ENCODE measurements around the gene TBCK.

GRCh38 chr4:106149026-106149425 is 167.0 kb downstream of the TBCK start:
- no peak for TF ChIP-seq POLR2A (IDR thresholded peaks at IDR 0.05; ENCODE audit: low read depth, low read length)
- no peak for TF ChIP-seq TAF1 (IDR thresholded peaks at IDR 0.05; ENCODE audit: low read depth, low read length)
- no peak for TF ChIP-seq SPI1 (IDR thresholded peaks at IDR 0.05; ENCODE audit: low read depth, low read length)
- no peak for TF ChIP-seq POLR2AphosphoS5 (IDR thresholded peaks at IDR 0.05; ENCODE audit: low read depth, low read length)
- no peak for TF ChIP-seq POU2F2 (IDR thresholded peaks at IDR 0.05; ENCODE audit: low read depth, low read length)
